OCI-LY1 (cell line): ENCODE results near the gene TRMT1L.
A peak's percentile ranks its signal among the peaks of the same experiment; 100 is the strongest.

ENCODE experiments used
- H2AFZ ChIP-seq: fragments of 200-600 bp; sonication (generic), shearing (Covaris generic); 2 replicates; pipeline ENCODE4 v1.6.0; 2014; ENCODE audit warnings: antibody characterized with exemption, mild to moderate bottlenecking, low read length
- H3F3A ChIP-seq: fragments of 200-600 bp; sonication (generic), shearing (Covaris generic); 2 replicates; pipeline ENCODE4 v1.6.0; 2014; ENCODE audit warnings: mild to moderate bottlenecking, antibody characterized with exemption, low read length, moderate library complexity; ENCODE audit not compliant: insufficient read depth
- H3K27ac ChIP-seq: fragments of 200-600 bp; sonication (generic); 2 replicates; pipeline ENCODE4 v1.5.1; 2014; ENCODE audit warnings: low read length, mixed run types, mild to moderate bottlenecking, low read depth; ENCODE audit not compliant: poor library complexity, severe bottlenecking
- H3K27me3 ChIP-seq: fragments of 200-600 bp; sonication (generic); 2 replicates; pipeline ENCODE4 v1.6.0; 2014; ENCODE audit warnings: antibody characterized with exemption, mild to moderate bottlenecking, low read length, moderate library complexity; ENCODE audit not compliant: insufficient read depth
- H3K36me3 ChIP-seq: fragments of 200-600 bp; sonication (generic); 2 replicates; pipeline ENCODE4 v1.6.1; 2014; ENCODE audit warnings: mild to moderate bottlenecking, antibody characterized with exemption, low read length, moderate library complexity, mixed read lengths; ENCODE audit not compliant: insufficient read depth
- H3K4me1 ChIP-seq: fragments of 200-600 bp; sonication (generic); 2 replicates; pipeline ENCODE4 v1.5.1; 2014; ENCODE audit warnings: mild to moderate bottlenecking, low read length, moderate library complexity; ENCODE audit not compliant: insufficient read depth, severe bottlenecking
- H3K4me2 ChIP-seq: fragments of 200-600 bp; sonication (generic), shearing (Covaris generic); 2 replicates; pipeline ENCODE4 v1.6.1; 2014; ENCODE audit warnings: low read length
- H3K4me3 ChIP-seq: fragments of 200-600 bp; sonication (generic); 2 replicates; pipeline ENCODE4 v1.5.1; 2014; ENCODE audit warnings: low read length, low read depth, mild to moderate bottlenecking, mixed read lengths; ENCODE audit not compliant: poor library complexity, severe bottlenecking
- H3K79me2 ChIP-seq: fragments of 200-600 bp; shearing (Covaris generic); 2 replicates; pipeline ENCODE4 v1.6.1; 2016; ENCODE audit warnings: mixed run types, low read length, mixed read lengths; ENCODE audit not compliant: insufficient read depth
- H3K9ac ChIP-seq: fragments of 200-600 bp; sonication (generic), shearing (Covaris generic); 2 replicates; pipeline ENCODE4 v1.6.1; 2014; ENCODE audit warnings: mild to moderate bottlenecking, low read length, mixed read lengths
- H3K9me2 ChIP-seq: fragments of 200-600 bp; sonication (generic), shearing (Covaris generic); 2 replicates; pipeline ENCODE4 v1.6.1; 2014; ENCODE audit warnings: low read depth, mild to moderate bottlenecking, low read length, mixed read lengths
- H3K9me3 ChIP-seq: fragments of 200-600 bp; shearing (Covaris generic); 2 replicates; pipeline ENCODE4 v1.6.1; 2014; ENCODE audit warnings: low read length, mixed read lengths
- H4K20me1 ChIP-seq: fragments of 200-600 bp; sonication (generic), shearing (Covaris generic); 2 replicates; pipeline ENCODE4 v1.6.0; 2016; ENCODE audit warnings: mild to moderate bottlenecking, low read length; ENCODE audit not compliant: insufficient read depth
- EZH2 ChIP-seq: fragments of 200-600 bp; sonication (generic), shearing (Covaris generic); IDR thresholded peaks from 2 replicates; pipeline ENCODE4 v1.8.0; 2017; ENCODE audit warnings: borderline replicate concordance, mixed run types, mild to moderate bottlenecking, antibody characterized with exemption, low read length, moderate library complexity, mixed read lengths
- TF ChIP-seq, protein P1 (sequence below): fragments of 200-600 bp; sonication (generic), shearing (Covaris generic); IDR thresholded peaks from 2 replicates; pipeline ENCODE4 v1.5.1; 2017; ENCODE audit warnings: mild to moderate bottlenecking, antibody characterized with exemption, low read length, moderate library complexity, mixed read lengths

TRMT1L gene

DNA sequence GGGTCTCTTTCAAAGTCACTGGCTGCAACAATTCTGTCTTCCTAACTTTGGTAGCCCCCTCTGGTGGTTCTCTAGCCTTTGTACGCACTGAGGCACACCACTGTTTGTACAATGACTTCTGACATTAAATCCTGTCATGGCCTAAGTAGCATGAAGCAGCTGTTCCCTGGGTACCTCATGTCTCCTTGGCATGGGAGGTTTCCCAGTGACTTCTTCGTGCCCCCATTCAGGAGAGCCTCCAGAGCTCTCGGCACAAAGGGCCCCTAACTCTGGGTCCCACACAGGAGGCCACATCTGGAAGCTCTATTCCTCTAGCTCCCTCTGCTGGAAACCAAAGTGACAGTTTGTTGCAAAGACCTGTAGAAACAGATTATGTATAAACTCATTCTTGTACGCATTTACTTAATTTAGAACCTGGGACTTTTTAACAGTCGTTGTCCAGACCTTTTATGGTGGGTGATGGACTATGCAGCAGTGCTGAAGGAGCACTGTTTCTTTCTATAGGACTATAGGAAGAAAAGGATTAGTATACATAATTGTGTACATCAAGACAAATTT, 13.6 kb upstream of the TRMT1L start:
- Histone ChIP-seq H3F3A (no peaks in the 10 kb centered on the region), H3K9ac (no peak overlapping the region; the same call in 1 of the 2 replicates), H3K4me2 (peak overlapping the region; percentile 63), H2AFZ (peak overlapping the region; percentile 19; the same call in 1 of the 2 replicates), H3K27me3 (no peaks in the 10 kb centered on the region), H3K36me3 (no peaks in the 10 kb centered on the region), H3K4me1 (peaks cover 5% of the 10 kb centered on the region), H3K9me2 (no peaks in the 10 kb centered on the region), H3K79me2 (no peaks in the 10 kb centered on the region), H3K4me3 (peak overlapping the region; percentile 44), H3K9me3 (no peaks in the 10 kb centered on the region), H4K20me1 (no peaks in the 10 kb centered on the region), H3K27ac (no peak overlapping the region)
- TF ChIP-seq EZH2 = no peak
- TF ChIP-seq, protein P1, sequence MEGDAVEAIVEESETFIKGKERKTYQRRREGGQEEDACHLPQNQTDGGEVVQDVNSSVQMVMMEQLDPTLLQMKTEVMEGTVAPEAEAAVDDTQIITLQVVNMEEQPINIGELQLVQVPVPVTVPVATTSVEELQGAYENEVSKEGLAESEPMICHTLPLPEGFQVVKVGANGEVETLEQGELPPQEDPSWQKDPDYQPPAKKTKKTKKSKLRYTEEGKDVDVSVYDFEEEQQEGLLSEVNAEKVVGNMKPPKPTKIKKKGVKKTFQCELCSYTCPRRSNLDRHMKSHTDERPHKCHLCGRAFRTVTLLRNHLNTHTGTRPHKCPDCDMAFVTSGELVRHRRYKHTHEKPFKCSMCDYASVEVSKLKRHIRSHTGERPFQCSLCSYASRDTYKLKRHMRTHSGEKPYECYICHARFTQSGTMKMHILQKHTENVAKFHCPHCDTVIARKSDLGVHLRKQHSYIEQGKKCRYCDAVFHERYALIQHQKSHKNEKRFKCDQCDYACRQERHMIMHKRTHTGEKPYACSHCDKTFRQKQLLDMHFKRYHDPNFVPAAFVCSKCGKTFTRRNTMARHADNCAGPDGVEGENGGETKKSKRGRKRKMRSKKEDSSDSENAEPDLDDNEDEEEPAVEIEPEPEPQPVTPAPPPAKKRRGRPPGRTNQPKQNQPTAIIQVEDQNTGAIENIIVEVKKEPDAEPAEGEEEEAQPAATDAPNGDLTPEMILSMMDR = peak; percentile 99

DNA sequence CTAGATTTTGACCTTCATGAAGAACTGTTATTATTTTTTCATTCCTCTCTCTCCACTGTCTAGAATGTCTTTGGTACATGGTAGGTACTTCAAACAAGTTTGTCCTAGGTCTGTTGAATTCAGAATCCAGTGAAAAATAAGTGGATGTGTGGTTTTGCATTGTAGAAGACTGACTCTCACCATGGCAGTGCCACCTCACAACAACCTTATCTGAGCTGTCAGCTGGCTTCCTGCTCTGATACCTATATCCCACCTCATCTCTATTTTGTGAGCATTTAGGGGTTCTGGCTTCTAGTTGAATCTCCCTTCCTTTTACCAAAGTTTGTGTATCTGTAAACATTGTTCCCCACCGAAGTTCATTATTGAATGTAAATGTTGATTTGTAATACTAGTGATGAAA, 9.4 kb upstream of the TRMT1L start:
- H3K9ac ChIP-seq = no peak overlapping the region
- no peak overlapping the region for H3K4me3 ChIP-seq
- H2AFZ ChIP-seq = no peak overlapping the region
- H3K9me2 ChIP-seq = no peaks in the 10 kb centered on the region
- H3K9me3 ChIP-seq = no peaks in the 10 kb centered on the region
- TF ChIP-seq EZH2 = no peak
- TF ChIP-seq, protein P1 = no peak
- no peaks in the 10 kb centered on the region for H3F3A ChIP-seq
- peaks cover 5% of the 10 kb centered on the region for H3K4me1 ChIP-seq
- no peak overlapping the region for H3K27ac ChIP-seq
- H3K79me2 ChIP-seq = no peaks in the 10 kb centered on the region
- no peaks in the 10 kb centered on the region for H3K27me3 ChIP-seq
- H4K20me1 ChIP-seq = no peaks in the 10 kb centered on the region
- H3K4me2 ChIP-seq = no peak overlapping the region
- H3K36me3 ChIP-seq = no peaks in the 10 kb centered on the region

DNA sequence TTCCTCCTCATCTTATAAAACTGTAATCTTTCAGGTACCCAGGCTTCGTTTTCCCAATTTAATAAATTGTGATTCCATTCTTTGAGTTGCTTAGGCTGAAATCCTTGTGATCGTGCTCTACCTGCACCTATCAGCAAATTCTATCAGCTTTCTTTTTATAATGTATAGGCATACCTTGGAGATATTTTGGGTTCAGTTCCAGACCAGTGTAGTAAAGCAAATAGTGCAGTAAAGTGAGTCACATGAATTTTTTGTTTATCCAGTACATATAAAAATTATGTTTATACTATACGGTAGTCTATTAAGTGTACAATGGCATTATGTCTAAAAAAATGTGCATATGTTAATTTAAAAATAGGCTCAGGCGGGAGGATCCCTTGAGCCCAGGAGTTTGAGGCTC, 5.7 kb upstream of the TRMT1L start:
- Histone ChIP-seq H3K9me2 (no peaks in the 10 kb centered on the region), H2AFZ (no peak overlapping the region), H3K79me2 (no peaks in the 10 kb centered on the region), H3K4me2 (no peak overlapping the region), H3K27ac (no peak overlapping the region), H3K4me1 (peaks cover 7% of the 10 kb centered on the region), H3F3A (no peaks in the 10 kb centered on the region), H3K9me3 (no peaks in the 10 kb centered on the region), H4K20me1 (no peaks in the 10 kb centered on the region), H3K36me3 (no peaks in the 10 kb centered on the region), H3K9ac (no peak overlapping the region), H3K4me3 (no peak overlapping the region), H3K27me3 (no peaks in the 10 kb centered on the region)
- TF ChIP-seq, protein P1 = no peak
- TF ChIP-seq EZH2 = no peak
